HG03097 (cell line): ENCODE results near the gene AP2S1.
"Not testable (repeated sequence)": the region's sequence is repeated elsewhere in the genome, so short reads cannot be mapped to it uniquely, and the experiment has no call there.

Experiments used
- ATAC-seq: cut with Tn5 transposase; IDR thresholded peaks from one replicate; pipeline ENCODE4 v1.9.1; 2021; ENCODE audit not compliant: unreplicated experiment, low FRiP score

The AP2S1 gene

DNA sequence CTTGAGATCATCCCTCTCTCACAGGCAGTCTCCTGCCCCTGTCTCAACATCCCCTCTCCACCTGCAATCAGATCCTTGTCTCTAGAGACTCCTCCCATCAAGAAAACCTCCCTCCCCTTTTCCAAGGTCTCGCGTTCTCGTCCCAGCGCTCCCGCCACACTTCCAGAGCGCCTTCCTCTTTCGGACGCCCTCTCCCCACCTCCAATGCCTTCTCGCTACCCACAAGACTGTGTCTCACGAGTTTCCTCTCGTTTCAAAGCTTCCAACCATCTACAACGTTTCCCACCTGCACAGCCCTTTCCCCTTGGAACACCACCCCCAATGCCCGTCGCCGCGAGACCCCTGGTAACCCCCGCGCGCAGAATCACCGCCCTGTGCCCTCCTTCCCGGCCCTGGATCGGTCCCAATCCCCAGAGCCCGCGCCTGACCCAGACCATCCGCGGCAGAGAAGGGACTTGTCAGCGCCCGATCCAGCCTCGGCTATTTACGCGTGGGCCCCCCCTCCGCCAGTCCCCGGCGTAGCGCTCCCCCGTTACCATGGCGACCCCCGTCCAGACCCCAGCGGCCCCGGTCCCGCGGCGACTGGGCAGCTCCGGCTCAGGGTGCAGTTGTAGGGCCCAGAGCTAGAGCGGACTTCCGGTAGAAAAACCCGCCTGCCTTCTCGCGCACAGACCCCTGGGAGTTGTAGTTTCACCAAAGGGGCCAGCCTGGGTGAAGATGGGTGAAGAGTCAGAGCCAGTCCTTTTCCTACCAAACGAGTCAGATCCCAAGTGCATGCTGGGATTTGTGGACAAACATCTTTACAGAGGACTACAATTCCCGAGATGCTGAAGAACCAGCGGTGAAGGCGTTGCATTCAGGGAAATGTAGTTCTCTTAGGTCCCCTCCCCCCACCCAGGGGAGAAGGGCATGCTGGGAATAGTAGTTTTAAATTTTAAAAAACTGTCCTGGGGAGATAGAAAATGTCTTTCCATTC is at the start of gene AP2S1:
AP2S1 (minus strand) TSS at position 619 of the 976 bp plus-strand sequence; CDS start at position 539, 80 bp downstream.
- peak; percentile 91 for ATAC-seq

DNA sequence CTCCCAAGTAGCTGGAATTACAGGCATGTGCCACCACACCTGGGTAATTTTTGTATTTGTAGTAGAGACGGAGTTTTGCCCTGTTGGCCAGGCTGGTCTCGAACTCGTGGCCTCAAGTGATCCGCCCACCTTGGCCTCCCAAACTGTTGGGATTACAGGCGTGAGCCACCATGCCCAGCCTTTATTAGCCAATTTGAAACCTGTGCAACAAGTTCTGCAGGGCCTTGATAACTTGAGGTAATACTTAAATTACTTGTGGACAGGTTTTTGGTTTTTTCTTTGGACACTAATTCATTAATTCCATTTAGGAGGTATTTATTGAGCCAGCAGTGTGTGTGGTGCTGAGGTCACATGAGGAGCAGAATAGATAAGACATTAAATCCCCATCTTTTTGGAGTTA is 49.7 kb upstream of the AP2S1 start:
- no peak for ATAC-seq

DNA sequence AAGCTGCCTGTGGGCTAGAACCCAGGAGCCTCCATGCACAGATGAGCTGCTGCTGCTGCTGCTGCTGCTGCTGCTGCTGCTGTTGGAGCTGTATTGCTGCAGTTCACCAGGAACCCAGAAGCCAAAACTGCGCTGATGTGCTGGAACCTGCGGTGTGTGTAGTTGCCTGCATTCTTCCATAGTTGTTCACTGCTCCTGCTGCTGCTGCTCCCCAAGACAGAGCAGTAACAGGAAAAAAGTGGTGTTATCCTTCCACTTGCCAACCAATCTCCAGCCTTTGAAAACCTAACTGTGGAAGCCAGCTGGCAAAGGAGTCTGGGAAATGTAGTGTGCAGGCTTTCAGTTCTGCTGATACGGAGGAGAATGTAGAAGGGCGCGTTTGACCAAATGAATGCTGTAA is 48.1 kb upstream of the AP2S1 start:
- no peak for ATAC-seq

DNA sequence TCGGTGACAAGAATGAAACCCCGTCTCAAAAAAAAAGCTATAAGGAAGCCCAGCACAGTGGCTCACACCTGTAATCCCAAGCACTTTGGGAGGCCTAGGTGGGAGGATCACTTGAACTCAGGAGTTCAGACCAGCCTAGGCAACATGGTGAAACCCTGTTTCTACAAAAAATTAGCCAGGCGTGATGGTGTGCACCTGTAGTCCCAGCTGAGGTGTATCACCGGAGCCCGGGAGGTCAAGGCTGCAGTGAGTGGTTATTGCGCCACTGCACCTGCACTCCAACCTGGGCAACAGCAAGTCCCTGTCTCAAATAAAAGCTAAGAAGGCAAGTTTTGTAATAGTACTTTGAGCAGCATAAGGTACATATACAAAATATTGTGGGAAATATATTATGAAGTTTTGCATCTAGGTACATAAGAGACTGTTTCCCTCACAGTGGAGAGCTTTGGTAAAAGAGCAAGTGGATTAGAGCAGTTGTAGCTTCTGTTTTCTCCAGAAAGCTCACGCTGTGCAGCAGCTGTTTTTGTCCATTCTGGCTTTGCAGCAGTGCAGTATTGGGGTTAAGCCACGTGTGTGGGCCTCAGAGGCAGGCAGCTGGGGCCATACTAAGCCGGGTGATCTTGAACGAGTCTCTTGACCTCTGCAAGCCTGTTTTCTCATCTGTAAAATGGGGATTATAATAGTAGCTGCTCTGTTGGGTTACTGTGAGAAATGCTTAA is 45.6 kb upstream of the AP2S1 start:
- no peak for ATAC-seq

DNA sequence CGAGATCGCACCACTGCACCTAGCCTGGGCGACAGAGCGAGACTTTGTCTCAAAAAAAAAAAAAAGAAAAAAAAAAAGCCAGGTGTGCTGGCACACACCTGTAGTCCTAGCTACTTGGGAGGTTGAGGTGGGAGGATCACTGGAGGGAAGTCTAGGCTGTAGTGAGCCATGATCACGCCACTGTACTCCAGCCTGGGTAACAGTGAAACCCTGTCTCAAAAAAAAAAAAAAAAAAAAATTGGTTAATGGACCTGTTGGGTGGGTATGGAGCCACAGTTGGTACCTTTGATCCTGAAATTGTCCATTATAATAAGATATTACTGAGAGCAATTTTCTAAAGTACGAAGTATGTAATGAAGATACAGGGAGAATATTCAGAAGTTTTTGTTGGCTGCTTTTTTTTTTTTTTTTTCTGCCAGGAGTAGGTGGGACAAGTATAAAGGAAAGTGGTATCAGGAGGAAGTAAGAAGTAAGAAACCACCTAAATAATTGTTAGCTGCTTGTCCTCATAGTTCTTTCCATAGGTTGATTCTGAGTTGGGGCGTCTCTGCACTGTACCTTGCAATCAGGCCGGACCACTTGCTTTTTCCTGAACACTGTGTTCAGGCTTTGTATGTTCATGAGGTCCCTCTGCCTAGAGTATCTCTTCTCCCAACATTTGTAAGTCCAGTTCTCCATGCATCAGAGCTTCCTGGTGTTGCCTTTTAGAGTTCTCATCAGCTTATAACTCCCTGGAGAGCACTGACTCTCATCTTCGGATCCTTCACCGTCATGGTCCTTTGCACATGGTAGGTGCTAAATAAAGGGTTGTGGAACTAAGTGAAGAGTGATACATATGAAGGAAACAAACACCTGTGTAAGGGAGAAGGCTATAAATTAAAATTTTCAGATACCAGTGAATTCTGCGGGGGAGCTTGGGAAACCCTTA is 41.9 kb upstream of the AP2S1 start:
- ATAC-seq, result no peak

DNA sequence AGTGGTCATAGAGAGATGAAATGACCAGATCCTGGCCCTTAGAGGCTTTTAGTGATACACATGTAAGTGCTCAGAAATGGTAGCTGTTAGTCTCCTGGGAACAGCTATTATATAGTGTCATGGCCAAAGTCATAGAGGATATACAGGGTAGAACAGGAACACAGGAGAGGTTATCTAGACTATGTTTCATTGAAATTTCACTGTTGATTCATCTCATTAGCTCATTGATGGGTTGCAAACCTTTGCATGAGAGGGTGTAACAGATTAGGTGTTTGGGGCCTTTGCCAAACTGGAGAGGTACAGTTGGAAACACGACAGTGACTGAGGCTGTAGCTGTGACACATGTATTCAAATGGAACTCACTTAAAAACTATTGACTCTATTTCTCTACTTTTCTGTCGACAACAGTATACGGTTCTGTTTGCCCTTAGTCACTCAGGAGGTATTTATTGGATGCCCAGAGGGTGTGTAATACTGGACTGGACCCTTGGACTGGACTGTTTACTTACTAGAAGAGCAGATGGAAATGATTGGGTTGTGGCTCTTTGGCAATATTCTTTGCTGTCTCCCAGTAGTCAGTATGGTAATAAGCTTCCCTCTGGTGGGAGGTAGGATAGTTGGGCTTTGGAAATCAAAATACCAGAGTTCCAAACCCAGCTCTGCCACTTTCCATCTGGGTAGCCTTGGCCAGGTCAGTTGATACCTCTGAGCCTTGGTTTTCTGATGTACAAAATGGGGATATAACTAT is 40.0 kb upstream of the AP2S1 start:
- no peak for ATAC-seq

DNA sequence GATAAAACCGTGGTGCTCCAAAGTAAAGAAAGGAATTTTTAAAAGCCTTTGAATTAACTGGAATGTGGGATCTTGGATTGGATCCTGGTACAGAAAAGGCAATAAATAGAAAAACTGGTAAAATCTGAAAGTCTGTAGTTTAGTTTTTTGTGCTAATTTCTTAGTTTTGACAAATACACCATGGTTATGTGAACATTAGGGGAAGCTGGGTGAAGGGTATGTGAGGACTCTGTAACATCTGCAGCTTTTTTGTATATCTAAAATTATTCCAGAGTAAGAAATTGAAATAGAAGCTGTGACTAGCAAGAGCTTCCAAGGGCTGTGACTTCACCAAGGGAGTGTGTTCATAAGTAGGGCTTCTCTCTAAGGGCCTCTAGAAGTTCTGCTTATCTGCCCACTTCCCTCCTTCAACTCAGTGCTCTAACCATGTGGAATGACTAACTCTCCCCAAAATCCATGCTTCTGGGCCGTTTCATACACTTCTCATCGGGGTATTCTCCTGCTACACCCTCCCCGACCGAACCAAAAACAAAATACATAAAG is 36.7 kb upstream of the AP2S1 start:
- ATAC-seq, result no peak

DNA sequence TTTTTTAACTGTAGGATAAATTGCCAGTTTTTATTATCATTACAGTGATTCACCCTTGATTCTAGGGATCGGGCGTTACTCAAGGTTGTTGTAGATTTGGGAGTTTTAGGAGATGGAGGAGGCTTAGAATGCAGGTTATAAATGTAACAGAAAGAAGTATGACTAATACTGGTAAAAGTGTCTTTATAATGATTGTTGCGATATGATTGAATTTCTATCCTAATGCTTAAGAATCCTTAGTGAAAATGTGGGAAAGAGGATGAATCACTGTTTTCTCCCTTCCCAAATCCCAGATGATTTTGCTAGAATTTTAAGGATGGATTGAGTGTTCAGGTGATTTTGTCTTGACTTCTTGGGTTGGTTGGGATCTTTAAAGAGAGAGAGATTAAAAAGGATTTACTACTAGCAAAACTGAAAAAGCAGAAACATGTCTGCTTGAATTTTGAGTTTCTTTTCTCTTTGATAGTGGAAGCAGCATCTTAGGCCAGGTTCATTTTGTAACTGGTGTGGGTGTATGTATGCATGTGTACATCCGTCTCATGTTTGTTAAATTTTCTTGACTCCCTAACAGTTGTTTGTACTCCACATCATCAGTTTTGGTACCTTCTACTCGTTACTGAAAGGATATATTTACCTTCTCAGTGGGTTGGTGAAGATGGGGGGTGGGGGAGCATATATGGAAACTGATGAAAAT is 36.0 kb upstream of the AP2S1 start:
- ATAC-seq, result no peak

DNA sequence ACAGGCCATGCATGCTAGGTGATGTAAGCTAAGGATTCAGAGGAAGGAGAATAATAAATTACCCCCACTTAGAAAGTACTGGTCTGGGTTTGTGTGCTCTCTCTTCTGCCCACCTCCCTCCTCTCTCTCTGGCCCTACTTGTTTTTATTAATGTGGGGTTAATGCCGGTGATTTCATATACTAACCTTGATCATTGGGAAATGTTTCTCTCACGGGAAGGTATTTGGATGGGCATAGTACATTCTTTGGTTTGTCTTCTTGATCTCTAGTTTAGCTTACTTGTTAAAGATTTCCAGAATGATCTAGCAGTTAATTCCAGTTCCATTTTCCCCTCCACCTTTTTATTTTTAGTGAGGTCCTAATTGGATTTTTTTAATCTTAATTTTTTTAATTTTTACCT is 34.8 kb upstream of the AP2S1 start:
- no peak for ATAC-seq

DNA sequence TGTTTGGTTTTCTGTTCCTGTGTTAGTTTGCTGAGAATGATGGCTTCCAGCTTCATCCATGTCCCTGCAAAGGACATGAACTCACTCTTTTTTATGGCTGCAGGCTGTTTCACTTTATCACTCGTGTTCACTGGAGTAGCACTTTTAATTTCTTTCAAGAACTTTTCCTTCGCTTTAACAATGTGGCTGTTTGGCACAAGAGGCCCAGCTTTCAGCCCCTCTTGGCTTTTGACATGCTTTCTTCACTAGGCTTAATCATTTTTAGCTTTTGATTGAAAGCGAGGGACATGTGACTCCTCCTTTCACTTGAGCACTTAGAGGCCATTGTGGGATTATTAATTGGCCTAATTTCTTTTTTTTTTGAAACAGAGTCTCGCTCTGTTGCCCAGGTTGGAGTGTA is 32.1 kb upstream of the AP2S1 start:
- ATAC-seq, result not testable (repeated sequence)

DNA sequence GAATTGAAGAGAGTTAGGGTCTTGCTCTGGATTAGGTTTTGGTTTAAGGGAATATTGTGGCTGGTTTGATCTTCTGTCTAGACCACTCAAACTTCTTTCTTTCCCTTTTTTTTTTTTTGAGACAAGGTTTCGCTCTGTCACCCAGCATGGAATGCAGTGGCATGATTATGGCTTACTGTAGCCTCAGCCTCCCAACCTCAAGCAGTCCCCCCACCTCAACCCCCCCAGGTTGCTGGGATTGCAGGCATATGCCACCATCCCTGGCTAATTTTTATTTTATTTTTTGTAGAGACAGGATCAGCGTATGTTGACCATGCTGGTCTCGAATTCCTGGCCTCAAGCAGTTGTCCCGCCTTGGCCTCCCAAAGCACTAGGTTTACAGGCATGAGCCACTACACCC is 31.4 kb upstream of the AP2S1 start:
- no peak for ATAC-seq

DNA sequence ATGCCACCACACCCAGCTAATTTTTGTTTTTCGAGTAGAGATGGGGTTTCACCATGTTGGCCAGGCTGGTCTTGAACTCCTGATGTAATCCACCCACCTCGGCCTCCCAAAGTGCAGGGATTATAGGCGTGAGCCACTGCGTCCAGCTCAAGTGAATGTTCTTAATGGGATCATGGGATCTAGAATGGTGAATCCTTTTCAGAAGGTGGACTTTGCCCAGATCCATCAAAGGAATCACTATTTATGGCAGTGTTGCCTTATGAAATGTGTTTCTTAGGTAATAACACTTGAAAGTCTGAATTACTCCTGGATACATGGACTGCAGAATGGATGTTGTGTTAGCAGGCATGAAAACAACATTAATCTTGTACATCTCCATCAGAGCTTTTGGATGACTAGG is 30.4 kb upstream of the AP2S1 start:
- no peak for ATAC-seq

DNA sequence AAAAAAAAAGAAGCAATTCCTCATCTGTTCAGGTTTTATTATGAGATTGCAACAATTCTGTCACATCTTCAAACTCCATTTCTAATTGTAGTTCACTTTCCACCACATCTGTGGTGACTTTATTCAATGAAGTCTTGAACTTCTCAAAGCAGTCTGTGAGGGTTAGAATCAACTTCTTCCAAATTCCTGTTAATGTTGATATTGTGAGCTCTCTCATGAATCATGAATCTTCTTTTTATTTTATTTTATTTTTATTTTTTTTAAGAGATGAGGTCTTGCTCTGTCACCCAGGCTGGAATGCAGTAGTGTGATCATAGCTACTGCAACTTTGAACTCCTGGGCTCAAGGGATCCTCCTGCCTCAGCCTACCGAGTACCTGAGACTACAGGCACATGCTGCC is 29.8 kb upstream of the AP2S1 start:
- no peak for ATAC-seq

DNA sequence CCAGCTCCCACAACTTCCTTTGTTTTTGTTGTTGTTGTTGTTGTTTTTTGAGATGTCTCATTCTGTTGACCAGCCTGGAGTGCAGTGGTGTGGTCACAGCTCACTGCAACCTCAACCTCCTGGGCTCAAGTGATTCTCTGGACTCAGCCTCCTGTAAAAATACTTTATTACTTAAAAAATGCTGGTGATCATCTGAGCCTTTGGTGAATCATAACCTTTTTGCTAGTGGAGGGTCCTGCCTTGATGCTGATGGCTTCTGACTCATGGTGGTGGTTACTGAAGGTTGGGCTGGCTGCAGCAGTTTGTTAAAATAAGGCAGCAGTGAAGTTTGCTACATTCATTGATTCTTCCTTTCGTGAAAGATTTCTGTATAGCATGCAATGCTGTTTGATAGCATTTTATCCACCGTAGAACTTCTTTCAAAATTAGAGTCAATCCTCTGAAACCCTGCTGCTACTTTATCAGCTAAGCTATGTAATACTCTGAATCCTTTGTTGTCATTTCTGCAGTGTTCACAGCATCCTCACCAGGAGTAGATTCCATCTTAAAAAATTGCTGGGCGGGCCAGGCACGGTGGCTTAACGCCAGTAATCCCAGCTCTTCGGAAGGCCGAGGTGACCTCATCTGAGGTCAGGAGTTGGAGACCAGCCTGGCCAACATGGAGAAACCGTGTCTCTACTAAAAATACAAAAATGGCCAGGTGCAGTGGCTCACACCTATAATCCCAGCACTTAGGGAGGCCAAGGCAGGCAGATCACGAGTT is 28.1 kb upstream of the AP2S1 start:
- ATAC-seq, result no peak

DNA sequence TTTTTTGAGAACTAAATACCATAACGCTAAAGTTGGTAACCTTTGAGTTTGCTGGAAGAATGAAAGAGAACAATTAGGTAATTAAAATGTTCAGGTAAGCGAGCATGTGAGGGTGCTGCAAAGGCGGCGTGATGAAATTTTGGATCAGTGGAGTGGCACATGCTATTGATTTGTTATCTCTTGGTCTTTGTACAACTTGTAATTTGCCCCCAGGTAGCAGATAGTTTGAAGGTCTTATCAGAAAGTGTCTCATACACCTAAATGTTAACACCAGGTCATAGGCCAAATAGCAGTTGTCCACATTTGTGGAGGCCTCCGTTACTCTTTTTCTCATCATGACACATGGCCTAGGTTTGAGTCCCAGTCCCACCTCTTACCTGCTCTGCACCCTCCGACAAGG is 25.0 kb upstream of the AP2S1 start:
- ATAC-seq, result no peak

DNA sequence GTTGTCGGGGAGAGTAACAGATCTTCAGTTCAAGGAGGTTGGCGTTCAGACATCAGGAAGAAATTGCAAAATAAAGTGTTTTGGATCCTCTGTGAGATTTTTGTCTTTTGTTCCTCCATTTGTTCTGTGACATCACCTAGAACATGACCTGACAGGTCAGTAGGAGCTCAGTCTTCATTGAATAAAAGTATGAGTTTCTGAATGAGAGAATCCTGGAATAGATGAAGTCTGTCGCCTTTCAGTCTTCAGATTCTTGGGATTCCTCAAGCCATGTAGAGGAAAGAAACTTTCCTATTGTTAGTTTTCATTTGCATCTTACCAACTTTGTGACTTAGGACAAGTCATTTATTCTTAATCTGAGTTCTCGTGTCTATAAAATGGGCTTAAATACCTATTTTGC is 24.6 kb upstream of the AP2S1 start:
- no peak for ATAC-seq

DNA sequence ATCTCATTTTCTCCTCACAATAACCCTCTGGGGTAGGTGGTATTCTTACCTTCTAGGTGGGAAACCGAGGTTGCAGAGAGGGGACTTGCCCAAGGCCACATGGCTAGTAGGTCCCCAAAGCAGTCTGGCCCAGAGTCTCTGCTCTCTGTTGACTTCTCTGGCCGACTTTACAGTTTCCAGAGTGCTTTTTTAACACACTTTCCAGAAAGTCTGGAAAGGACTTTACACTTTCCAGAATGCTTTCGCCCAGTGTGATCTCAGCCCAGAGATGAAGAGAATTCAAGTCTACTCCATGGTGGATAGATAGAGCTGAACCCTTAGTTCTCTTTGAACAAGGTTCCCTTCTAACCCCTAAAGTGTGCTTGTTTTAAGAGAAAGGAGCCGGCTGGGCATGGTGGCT is 22.3 kb upstream of the AP2S1 start:
- no peak for ATAC-seq

DNA sequence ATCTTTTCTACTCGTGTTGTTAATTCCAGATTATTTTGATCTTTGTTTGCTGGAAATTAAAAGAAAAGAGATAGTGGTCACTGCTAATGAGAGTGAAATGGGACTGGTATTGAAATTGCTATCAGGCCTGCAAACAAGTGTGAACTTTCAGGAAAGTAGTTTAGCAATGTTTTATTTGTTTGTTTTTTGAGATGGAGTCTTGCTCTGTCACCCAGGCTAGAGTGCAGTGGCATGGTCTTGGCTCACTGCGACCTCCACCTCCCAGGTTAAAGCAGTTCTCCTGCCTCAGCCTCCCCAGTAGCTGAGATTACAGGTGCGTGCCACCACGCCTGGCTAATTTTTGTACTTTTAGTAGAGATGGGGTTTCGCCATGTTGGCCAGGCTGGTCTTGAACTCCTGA is 20.5 kb upstream of the AP2S1 start:
- ATAC-seq, result not testable (repeated sequence)
